ENCODE measurements around the gene PGPEP1.
A peak's percentile ranks its signal among the peaks of the same experiment; 100 is the strongest.
"Not testable (repeated sequence)": the region's sequence is repeated elsewhere in the genome, so short reads cannot be mapped to it uniquely, and the experiment has no call there.

Gene PGPEP1

GRCh38 chr19:18373407-18373891 is 33.1 kb downstream of the PGPEP1 start:
- DNase-seq = no peak

- peak; percentile 58 for DNase-seq
Observed at GRCh38 chr19:18373892-18374629, 33.7 kb downstream of the PGPEP1 start.

- no peak for DNase-seq
Observed at GRCh38 chr19:18377026-18377425, 36.6 kb downstream of the PGPEP1 start.

GRCh38 chr19:18379803-18380747 is 39.7 kb downstream of the PGPEP1 start:
- DNase-seq = no peak

GRCh38 chr19:18380843-18381242 is 40.4 kb downstream of the PGPEP1 start:
- no peak for DNase-seq

GRCh38 chr19:18383622-18384021 is 43.2 kb downstream of the PGPEP1 start:
- not testable (repeated sequence) for DNase-seq

GRCh38 chr19:18384775-18385174 is 44.4 kb downstream of the PGPEP1 start:
- DNase-seq = no peak

- DNase-seq = no peak
Observed at GRCh38 chr19:18385359-18385674, 44.9 kb downstream of the PGPEP1 start.

- no peak for DNase-seq
Observed at GRCh38 chr19:18385675-18386542, 45.5 kb downstream of the PGPEP1 start, which contains the start of gene GDF15. GDF15 (plus strand) TSS chr19:18386158; CDS start chr19:18386190, 32 bp downstream.

- DNase-seq = no peak
Observed at GRCh38 chr19:18386543-18387271, 46.3 kb downstream of the PGPEP1 start.

- peak; percentile 85 for DNase-seq
Observed at GRCh38 chr19:18388100-18388959, 47.9 kb downstream of the PGPEP1 start.

- DNase-seq = no peak
Observed at GRCh38 chr19:18388960-18389725, 48.7 kb downstream of the PGPEP1 start.

- no peak for DNase-seq
Observed at GRCh38 chr19:18389726-18390064, 49.3 kb downstream of the PGPEP1 start.

GRCh38 chr19:18390065-18390907 is 49.9 kb downstream of the PGPEP1 start:
- DNase-seq = no peak

GRCh38 chr19:18391509-18392075 is 51.2 kb downstream of the PGPEP1 start:
- DNase-seq = no peak

- DNase-seq = peak; percentile 20
Observed at GRCh38 chr19:18392417-18392816, 52.0 kb downstream of the PGPEP1 start.

GRCh38 chr19:18392926-18393325 is 52.5 kb downstream of the PGPEP1 start:
- DNase-seq = no peak

GRCh38 chr19:18393836-18394235 is 53.4 kb downstream of the PGPEP1 start:
- no peak for DNase-seq

Measured in CD4-positive, alpha-beta T cell treated with Interleukin-12 subunit alpha and Interleukin-12 subunit beta, for 1 hour (primary cell).